ENCODE data around the gene MAB21L4.

- TF ChIP-seq CTCF (IDR thresholded peaks at IDR 0.05) (no peak), POLR2A (IDR thresholded peaks at IDR 0.05) (no peak)
Observed at GRCh38 chr2:240874715-240875227, 21.2 kb downstream of the MAB21L4 start.
